ENCODE results near the gene MBTPS2.
"Not testable (repeated sequence)": the region's sequence is repeated elsewhere in the genome, so short reads cannot be mapped to it uniquely, and the experiment has no call there.

Gene MBTPS2

DNA sequence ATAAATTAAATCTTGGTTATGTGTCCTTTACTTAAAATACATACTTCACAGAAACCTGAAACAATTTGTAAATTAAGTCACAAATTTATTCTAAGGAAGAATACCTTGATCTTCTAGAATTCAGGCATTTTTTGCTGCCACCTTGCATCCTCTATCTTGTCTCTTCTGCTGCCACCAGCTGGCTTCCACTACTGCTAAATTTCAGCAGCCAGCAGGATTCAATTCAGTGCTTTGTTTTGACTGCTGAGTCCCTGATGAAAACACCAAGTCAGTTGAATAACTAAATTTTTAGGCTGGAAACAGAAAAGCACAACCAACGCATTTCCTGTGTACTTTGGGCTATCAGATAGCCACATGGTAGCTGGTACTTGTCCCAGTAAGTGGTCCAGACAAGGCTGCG is 2.4 kb upstream of the MBTPS2 start:
- peaks cover 11% of the 10 kb centered on the region; the same call in 1 of the 2 replicates for H3K4me1 ChIP-seq (ENCODE audit: insufficient read depth, low read length)
- H3K36me3 ChIP-seq (ENCODE audit: insufficient read depth, low read length), result no peaks in the 10 kb centered on the region
- no peak overlapping the region for H3K9ac ChIP-seq (ENCODE audit: low read depth, low read length)
- no peaks in the 10 kb centered on the region for H3K9me3 ChIP-seq (ENCODE audit: control insufficient read depth, insufficient read depth, low read length)

- Histone ChIP-seq H3K9me3 (ENCODE audit: control insufficient read depth, insufficient read depth, low read length) (no peaks in the 10 kb centered on the region), H3K4me1 (ENCODE audit: insufficient read depth, low read length) (peaks cover 11% of the 10 kb centered on the region; the same call in 1 of the 2 replicates), H3K36me3 (ENCODE audit: insufficient read depth, low read length) (0 out of 2 replicates have a peak, but pooled peaks cover 7% of the 10 kb centered on the region), H3K9ac (ENCODE audit: low read depth, low read length) (peak overlapping the region; percentile 98; the same call in 1 of the 2 replicates)
These were observed 482 bp upstream of the MBTPS2 start for GRCh38 chrX:21838937-21839333.

- Histone ChIP-seq H3K36me3 (ENCODE audit: insufficient read depth, low read length) (peaks cover 10% of the 10 kb centered on the region; the same call in 1 of the 2 replicates), H3K9ac (ENCODE audit: low read depth, low read length) (peak overlapping the region; percentile 98), H3K9me3 (ENCODE audit: control insufficient read depth, insufficient read depth, low read length) (no peaks in the 10 kb centered on the region), H3K4me1 (ENCODE audit: insufficient read depth, low read length) (peaks cover 8% of the 10 kb centered on the region; the same call in 1 of the 2 replicates)
These were observed 752 bp downstream of the MBTPS2 start for GRCh38 chrX:21840193-21840545.

DNA sequence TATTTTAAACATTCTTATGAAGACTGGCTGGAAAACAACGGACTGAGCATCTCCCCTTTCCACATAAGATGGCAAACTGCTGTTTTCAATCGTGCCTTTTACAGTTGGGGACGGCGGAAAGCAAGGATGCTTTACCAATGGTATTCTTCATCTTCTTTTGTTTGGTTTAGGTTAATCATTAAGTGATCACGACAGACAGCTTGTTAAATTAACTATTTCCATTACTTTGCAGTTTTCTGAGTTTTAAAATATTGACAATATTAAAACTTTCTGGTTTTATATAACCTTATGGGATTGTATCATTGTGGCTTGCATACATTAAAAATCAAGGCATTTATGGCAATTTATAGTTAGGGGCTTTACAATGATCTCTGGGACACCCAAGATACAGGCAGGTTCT is 3.8 kb downstream of the MBTPS2 start:
- Histone ChIP-seq H3K9me3 (ENCODE audit: control insufficient read depth, insufficient read depth, low read length) (no peaks in the 10 kb centered on the region), H3K36me3 (ENCODE audit: insufficient read depth, low read length) (peaks cover 10% of the 10 kb centered on the region; the same call in 1 of the 2 replicates), H3K4me1 (ENCODE audit: insufficient read depth, low read length) (no peaks in the 10 kb centered on the region), H3K9ac (ENCODE audit: low read depth, low read length) (no peak overlapping the region)

- H3K36me3 ChIP-seq (ENCODE audit: insufficient read depth, low read length), result peaks cover 10% of the 10 kb centered on the region; the same call in 1 of the 2 replicates
- H3K9me3 ChIP-seq (ENCODE audit: control insufficient read depth, insufficient read depth, low read length), result no peaks in the 10 kb centered on the region
- H3K9ac ChIP-seq (ENCODE audit: low read depth, low read length), result no peak overlapping the region
- H3K4me1 ChIP-seq (ENCODE audit: insufficient read depth, low read length), result no peaks in the 10 kb centered on the region
These were observed 5.7 kb downstream of the MBTPS2 start for GRCh38 chrX:21845096-21845495.

DNA sequence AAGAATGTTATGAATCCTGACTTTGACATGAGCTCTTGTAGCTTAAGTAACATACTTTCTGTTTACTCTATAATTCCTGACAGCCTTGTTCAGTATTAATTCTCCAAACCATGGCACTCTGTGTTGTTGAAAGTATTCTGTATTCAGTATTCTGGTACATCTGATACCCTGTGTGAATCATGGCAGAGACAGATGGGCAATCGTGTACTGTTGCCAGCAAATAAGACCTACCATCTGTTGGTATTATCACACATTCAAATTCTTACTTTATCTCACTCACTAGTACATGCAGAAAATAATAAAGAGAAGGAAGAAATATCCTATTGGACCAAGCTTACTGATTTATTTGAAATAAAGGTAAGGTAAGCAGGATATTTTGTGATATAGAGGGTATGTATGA is 7.9 kb downstream of the MBTPS2 start:
- Histone ChIP-seq H3K9ac (ENCODE audit: low read depth, low read length) (no peak overlapping the region), H3K4me1 (ENCODE audit: insufficient read depth, low read length) (no peaks in the 10 kb centered on the region), H3K36me3 (ENCODE audit: insufficient read depth, low read length) (peaks cover 16% of the 10 kb centered on the region), H3K9me3 (ENCODE audit: control insufficient read depth, insufficient read depth, low read length) (no peaks in the 10 kb centered on the region)

DNA sequence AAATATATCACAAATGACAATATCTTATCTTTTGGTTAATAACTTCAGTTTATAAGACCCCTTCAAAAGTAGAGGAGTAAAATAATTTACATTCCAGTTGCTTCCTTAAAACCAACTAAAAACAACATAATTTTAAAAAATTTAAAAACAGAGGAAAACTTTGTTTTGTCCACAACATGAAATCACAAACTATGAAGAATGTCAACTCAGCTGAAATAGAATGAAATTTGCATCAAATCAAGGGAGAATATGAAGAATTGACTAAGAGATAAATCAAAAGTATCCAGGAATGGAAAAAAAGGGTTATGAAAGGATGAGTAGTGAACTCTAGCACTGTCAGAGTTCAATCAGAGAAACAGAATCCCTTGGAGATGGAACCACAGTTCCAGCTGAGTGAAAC is 14.2 kb downstream of the MBTPS2 start:
- peaks cover 15% of the 10 kb centered on the region for H3K36me3 ChIP-seq (ENCODE audit: insufficient read depth, low read length)
- no peaks in the 10 kb centered on the region for H3K4me1 ChIP-seq (ENCODE audit: insufficient read depth, low read length)
- H3K9ac ChIP-seq (ENCODE audit: low read depth, low read length), result no peak overlapping the region
- no peaks in the 10 kb centered on the region for H3K9me3 ChIP-seq (ENCODE audit: control insufficient read depth, insufficient read depth, low read length)

GRCh38 chrX:21855937-21856415 is 16.6 kb downstream of the MBTPS2 start, which contains the start of gene YY2:
YY2 (plus strand) TSS chrX:21855987; CDS start chrX:21856485, 498 bp downstream.
- peaks cover 15% of the 10 kb centered on the region for H3K36me3 ChIP-seq (ENCODE audit: insufficient read depth, low read length)
- no peaks in the 10 kb centered on the region for H3K4me1 ChIP-seq (ENCODE audit: insufficient read depth, low read length)

DNA sequence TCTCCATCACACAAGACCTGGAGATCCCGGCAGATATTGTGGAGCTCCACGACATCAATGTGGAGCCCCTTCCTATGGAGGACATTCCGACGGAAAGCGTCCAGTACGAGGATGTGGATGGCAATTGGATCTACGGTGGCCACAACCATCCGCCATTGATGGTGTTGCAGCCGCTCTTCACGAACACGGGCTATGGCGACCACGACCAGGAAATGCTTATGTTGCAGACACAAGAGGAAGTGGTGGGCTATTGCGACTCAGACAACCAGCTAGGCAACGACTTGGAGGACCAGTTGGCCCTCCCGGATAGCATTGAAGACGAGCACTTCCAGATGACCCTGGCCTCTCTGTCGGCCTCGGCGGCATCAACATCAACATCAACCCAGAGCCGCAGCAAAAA is 17.1 kb downstream of the MBTPS2 start:
- Histone ChIP-seq H3K9me3 (ENCODE audit: control insufficient read depth, insufficient read depth, low read length) (no peaks in the 10 kb centered on the region), H3K4me1 (ENCODE audit: insufficient read depth, low read length) (no peaks in the 10 kb centered on the region), H3K9ac (ENCODE audit: low read depth, low read length) (no peak overlapping the region), H3K36me3 (ENCODE audit: insufficient read depth, low read length) (peaks cover 12% of the 10 kb centered on the region)

More at GRCh38 chrX:21855937-21856415, 16.6 kb downstream of the MBTPS2 start, which contains the start of gene YY2:
- no peaks in the 10 kb centered on the region for H3K9me3 ChIP-seq (ENCODE audit: control insufficient read depth, insufficient read depth, low read length)
- no peak within 1 kb of the TSS for H3K9ac ChIP-seq (ENCODE audit: low read depth, low read length)

DNA sequence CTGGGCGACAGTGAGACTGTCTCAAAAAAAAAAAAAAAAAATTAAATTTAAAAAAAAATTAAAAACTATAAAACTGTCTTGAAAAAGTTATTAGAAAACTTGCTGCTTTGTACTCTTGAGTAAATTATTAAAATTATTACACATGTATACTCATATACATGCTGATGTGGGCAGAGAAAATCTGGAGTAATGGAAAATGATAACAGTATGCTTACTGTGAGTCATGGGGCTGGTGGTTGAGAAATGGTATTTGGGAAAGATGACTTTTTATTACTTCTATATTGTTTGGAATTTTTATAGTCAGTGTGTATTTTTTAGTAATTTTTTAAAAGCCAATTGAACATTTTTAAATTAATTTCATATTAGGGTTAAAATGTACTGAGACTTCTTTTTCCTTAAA is 23.8 kb downstream of the MBTPS2 start:
- no peak overlapping the region for H3K9ac ChIP-seq (ENCODE audit: low read depth, low read length)
- no peaks in the 10 kb centered on the region for H3K36me3 ChIP-seq (ENCODE audit: insufficient read depth, low read length)
- no peaks in the 10 kb centered on the region for H3K9me3 ChIP-seq (ENCODE audit: control insufficient read depth, insufficient read depth, low read length)
- no peaks in the 10 kb centered on the region for H3K4me1 ChIP-seq (ENCODE audit: insufficient read depth, low read length)

- H3K9me3 ChIP-seq (ENCODE audit: control insufficient read depth, insufficient read depth, low read length), result no peaks in the 10 kb centered on the region
- no peaks in the 10 kb centered on the region for H3K4me1 ChIP-seq (ENCODE audit: insufficient read depth, low read length)
- no peak overlapping the region for H3K9ac ChIP-seq (ENCODE audit: low read depth, low read length)
- H3K36me3 ChIP-seq (ENCODE audit: insufficient read depth, low read length), result no peaks in the 10 kb centered on the region
These were observed 26.0 kb downstream of the MBTPS2 start for GRCh38 chrX:21865436-21865835.

DNA sequence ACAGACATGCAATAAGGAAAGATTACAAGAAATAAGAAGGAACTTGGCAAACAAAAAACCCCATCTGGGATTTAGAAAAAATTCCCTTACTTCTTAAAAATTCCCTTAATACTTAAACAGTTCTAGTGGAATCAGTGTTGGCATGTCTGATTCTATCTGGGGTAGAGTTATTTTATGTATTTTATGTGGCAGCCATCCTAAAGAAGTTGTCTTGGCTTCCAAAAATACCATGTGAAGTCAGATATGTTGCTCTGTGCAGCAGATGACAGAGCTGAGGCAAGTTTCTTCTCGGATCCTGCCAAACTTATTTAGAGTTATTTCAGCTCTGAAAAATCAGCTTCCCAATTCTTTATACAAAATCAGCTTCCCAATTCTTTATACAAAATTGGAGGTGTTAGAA is 31.1 kb downstream of the MBTPS2 start:
- Histone ChIP-seq H3K4me1 (ENCODE audit: insufficient read depth, low read length) (no peaks in the 10 kb centered on the region), H3K9me3 (ENCODE audit: control insufficient read depth, insufficient read depth, low read length) (no peaks in the 10 kb centered on the region), H3K36me3 (ENCODE audit: insufficient read depth, low read length) (no peaks in the 10 kb centered on the region), H3K9ac (ENCODE audit: low read depth, low read length) (no peak overlapping the region)

- Histone ChIP-seq H3K9ac (ENCODE audit: low read depth, low read length) (no peak overlapping the region), H3K36me3 (ENCODE audit: insufficient read depth, low read length) (no peaks in the 10 kb centered on the region), H3K4me1 (ENCODE audit: insufficient read depth, low read length) (no peaks in the 10 kb centered on the region), H3K9me3 (ENCODE audit: control insufficient read depth, insufficient read depth, low read length) (no peaks in the 10 kb centered on the region)
These were observed 33.8 kb downstream of the MBTPS2 start for GRCh38 chrX:21873063-21873775.

DNA sequence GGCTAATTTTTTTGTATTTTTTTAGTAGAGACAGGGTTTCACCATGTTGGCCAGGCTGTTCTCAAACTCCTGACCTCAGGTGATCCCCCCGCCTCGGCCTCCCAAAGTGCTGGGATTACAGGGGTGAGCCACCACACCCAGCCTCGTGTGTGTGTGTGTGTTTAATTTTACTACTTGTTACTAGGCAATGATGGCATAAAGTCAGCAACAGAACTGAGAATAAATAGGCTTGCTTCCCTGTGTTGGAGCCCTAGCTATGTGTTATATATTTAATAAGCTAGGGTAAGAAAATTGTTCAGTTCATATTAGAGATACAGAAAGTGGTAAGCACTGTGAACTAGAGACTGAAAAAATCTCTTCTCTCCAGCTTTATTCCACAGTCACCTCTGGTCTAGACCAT is 34.8 kb downstream of the MBTPS2 start:
- H3K36me3 ChIP-seq (ENCODE audit: insufficient read depth, low read length); H3K4me1 ChIP-seq (ENCODE audit: insufficient read depth, low read length); H3K9me3 ChIP-seq (ENCODE audit: control insufficient read depth, insufficient read depth, low read length); H3K9ac ChIP-seq (ENCODE audit: low read depth, low read length): not testable (repeated sequence)

DNA sequence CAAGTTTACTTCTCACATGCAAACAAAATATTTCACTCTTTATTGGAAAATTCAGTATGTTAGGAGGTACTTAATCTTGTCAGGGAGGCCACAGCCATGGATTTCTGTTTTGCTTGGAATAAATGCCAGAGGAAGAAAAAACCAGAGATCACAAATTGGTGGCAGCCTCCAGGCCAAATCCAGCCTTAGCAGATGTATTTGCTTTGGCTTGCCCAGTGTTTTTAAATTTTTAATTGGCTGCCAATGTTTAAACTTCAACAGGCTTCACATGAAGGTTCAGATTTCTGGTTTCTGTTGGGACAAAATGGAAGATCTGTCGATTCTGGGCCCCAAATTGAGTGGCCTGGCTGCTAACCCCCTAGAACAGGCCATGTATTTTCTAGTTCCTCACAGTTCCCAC is 35.6 kb downstream of the MBTPS2 start:
- H3K9ac ChIP-seq (ENCODE audit: low read depth, low read length), result no peak overlapping the region
- no peaks in the 10 kb centered on the region for H3K36me3 ChIP-seq (ENCODE audit: insufficient read depth, low read length)
- H3K9me3 ChIP-seq (ENCODE audit: control insufficient read depth, insufficient read depth, low read length), result no peaks in the 10 kb centered on the region
- H3K4me1 ChIP-seq (ENCODE audit: insufficient read depth, low read length), result no peaks in the 10 kb centered on the region

Data from ES-I3 (cell line).